PC-9 (cell line): ENCODE results near the gene SYT10. TPM values are rescaled to one million over a fixed set of nuclear protein-coding genes. Genes with fewer than 3 reads are reported as not detected.

ENCODE experiments used
- BruUV-seq: library from RNA; stranded (reverse); fragments of 400-500 nt; replicated peaks from 2 replicates; lab custom pipeline; 2021; lab: Mats Ljungman, UMichigan
- CTCF ChIA-PET: fragments of 300-600 bp; sonication (Branson Sonifier 250); formaldehyde crosslinking; loops from one replicate; lab custom pipeline; 2022; ENCODE audit warnings: antibody characterized with exemption; lab: Charles Lee
- POLR2A ChIA-PET: fragments of 300-600 bp; sonication (Branson Sonifier 250); formaldehyde crosslinking; loops from one replicate; lab custom pipeline; 2022; ENCODE audit warnings: antibody characterized with exemption; ENCODE audit not compliant: unreplicated experiment; lab: Charles Lee
- DNase-seq, 2 experiments: peaks; one replicate each; pipeline versions ENCODE4 v3.0.0 to v3.0.0-alpha.2; 2015 to 2022; ENCODE audit warnings: mixed read lengths in 1 of 2
- H2AFZ ChIP-seq: fragments of 200-600 bp; sonication (generic); 2 replicates; pipeline ENCODE4 v1.8.1; 2017; ENCODE audit warnings: antibody characterized with exemption
- H3F3A ChIP-seq: fragments of 200-600 bp; sonication (generic); 2 replicates; pipeline ENCODE4 v1.8.1; 2017; ENCODE audit warnings: antibody characterized with exemption, mild to moderate bottlenecking, low read depth; ENCODE audit not compliant: insufficient read depth
- H3K27ac ChIP-seq: fragments of 200-600 bp; sonication (generic); 2 replicates; pipeline ENCODE4 v1.6.1; 2016; ENCODE audit warnings: mixed run types
- H3K27me3 ChIP-seq: fragments of 200-600 bp; sonication (generic); 2 replicates; pipeline ENCODE4 v1.6.1; 2016; ENCODE audit warnings: low read depth, mixed run types; ENCODE audit not compliant: insufficient read depth
- H3K36me3 ChIP-seq: fragments of 200-600 bp; sonication (generic); 2 replicates; pipeline ENCODE4 v1.6.1; 2016; ENCODE audit warnings: low read depth, mixed run types
- H3K4me1 ChIP-seq: fragments of 200-600 bp; sonication (generic); replicated peaks from 2 replicates; pipeline ENCODE4 v1.6.1; 2016; ENCODE audit warnings: mixed run types; ENCODE audit not compliant: insufficient read depth
- H3K4me2 ChIP-seq: fragments of 200-600 bp; sonication (generic); 2 replicates; pipeline ENCODE4 v1.6.1; 2017; ENCODE audit warnings: mixed run types
- H3K4me3 ChIP-seq: fragments of 200-600 bp; sonication (generic); 2 replicates; pipeline ENCODE4 v1.6.1; 2016; ENCODE audit warnings: mixed run types
- H3K79me2 ChIP-seq: fragments of 200-600 bp; sonication (generic); 2 replicates; pipeline ENCODE4 v1.6.1; 2017; ENCODE audit warnings: low read depth, mixed run types
- H3K9me2 ChIP-seq: fragments of 200-600 bp; sonication (generic); 2 replicates; pipeline ENCODE4 v1.8.1; 2017; ENCODE audit warnings: mild to moderate bottlenecking; ENCODE audit not compliant: insufficient read depth
- H3K9me3 ChIP-seq: fragments of 200-600 bp; sonication (generic); 2 replicates; pipeline ENCODE4 v1.8.1; 2016; ENCODE audit warnings: low read depth; ENCODE audit not compliant: insufficient read depth
- H4K20me1 ChIP-seq: fragments of 200-600 bp; sonication (generic); 2 replicates; pipeline ENCODE4 v1.8.1; 2017; ENCODE audit not compliant: insufficient read depth
- CTCF ChIP-seq: fragments of 200-600 bp; sonication (generic); conservative IDR thresholded peaks from 2 replicates; pipeline ENCODE4 v1.6.1; 2017; ENCODE audit warnings: mixed run types, antibody characterized with exemption, mild to moderate bottlenecking, moderate library complexity
- EZH2 ChIP-seq: fragments of 200-600 bp; sonication (generic); IDR thresholded peaks from 2 replicates; pipeline ENCODE4 v1.8.0; 2017; ENCODE audit warnings: antibody characterized with exemption, low read depth
- intact Hi-C: fragments of 100-400 bp; cut with micrococcal nuclease; formaldehyde crosslinking; loops from one replicate; pipeline ENCODE4 v1.10.0; 2022; ENCODE audit not compliant: unreplicated experiment
- total RNA-seq: library from RNA; stranded (reverse); gene quantifications from 2 replicates; pipeline ENCODE4 v1.2.3, GENCODE V29; 2021

The SYT10 gene
- total RNA-seq, 1 experiment from 2014 or later, result not detected

- H3F3A ChIP-seq, result no peaks in the 10 kb centered on the region
- H4K20me1 ChIP-seq, result no peaks in the 10 kb centered on the region
- TF ChIP-seq EZH2 (no peak), CTCF (no peak)
- POLR2A ChIA-PET, result no interaction called here
- H3K36me3 ChIP-seq, result no peaks in the 10 kb centered on the region
- intact Hi-C loops, result no loop called here
- no peak for DNase-seq
- no peaks in the 10 kb centered on the region for H3K27me3 ChIP-seq
- H2AFZ ChIP-seq, result no peak overlapping the region
- H3K27ac ChIP-seq, result no peak overlapping the region
- H3K79me2 ChIP-seq, result no peaks in the 10 kb centered on the region
- H3K4me1 ChIP-seq, result peaks cover 10% of the 10 kb centered on the region
- no peak overlapping the region for H3K4me2 ChIP-seq
- BruUV-seq, result no TSS peak
- H3K9me2 ChIP-seq, result no peaks in the 10 kb centered on the region; the same call in 1 of the 2 replicates
- H3K9me3 ChIP-seq, result 0 out of 2 replicates have a peak, but pooled peaks cover 8% of the 10 kb centered on the region
- no peak overlapping the region for H3K4me3 ChIP-seq
- CTCF ChIA-PET, result no interaction called here
Measured at GRCh38 chr12:33472299-33472698, 32.7 kb upstream of the SYT10 start.

GRCh38 chr12:33455096-33455495 is 15.5 kb upstream of the SYT10 start:
- no peak for DNase-seq
- Histone ChIP-seq H2AFZ (no peak overlapping the region), H3K79me2 (no peaks in the 10 kb centered on the region), H3K9me3 (no peaks in the 10 kb centered on the region), H3K9me2 (peaks cover 3% of the 10 kb centered on the region; the same call in 1 of the 2 replicates), H3K4me2 (no peak overlapping the region), H4K20me1 (no peaks in the 10 kb centered on the region), H3K4me1 (no peaks in the 10 kb centered on the region), H3K27me3 (no peaks in the 10 kb centered on the region), H3K36me3 (no peaks in the 10 kb centered on the region), H3K4me3 (no peak overlapping the region), H3K27ac (no peak overlapping the region), H3F3A (no peaks in the 10 kb centered on the region)
- BruUV-seq, result no TSS peak
- TF ChIP-seq CTCF, result no peak
- TF ChIP-seq EZH2, result no peak
- POLR2A ChIA-PET, result no interaction called here
- intact Hi-C loops, result no loop called here
- CTCF ChIA-PET, result no interaction called here

GRCh38 chr12:33450480-33450879 is 10.9 kb upstream of the SYT10 start:
- no peaks in the 10 kb centered on the region for H3K9me3 ChIP-seq
- H3K36me3 ChIP-seq, result no peaks in the 10 kb centered on the region
- no peak overlapping the region for H2AFZ ChIP-seq
- no TSS peak for BruUV-seq
- H4K20me1 ChIP-seq, result no peaks in the 10 kb centered on the region
- H3K27me3 ChIP-seq, result no peaks in the 10 kb centered on the region
- ChIA-PET CTCF (no interaction called here), POLR2A (no interaction called here)
- no peak for TF ChIP-seq CTCF
- TF ChIP-seq EZH2, result no peak
- H3K4me2 ChIP-seq, result no peak overlapping the region
- no peak overlapping the region for H3K4me3 ChIP-seq
- no peaks in the 10 kb centered on the region for H3K4me1 ChIP-seq
- no peaks in the 10 kb centered on the region for H3F3A ChIP-seq
- no peak overlapping the region for H3K27ac ChIP-seq
- H3K9me2 ChIP-seq, result peaks cover 3% of the 10 kb centered on the region; the same call in 1 of the 2 replicates
- intact Hi-C loops, result no loop called here
- no peaks in the 10 kb centered on the region for H3K79me2 ChIP-seq
- no peak for DNase-seq
